Lung (tissue), 12 donors: ENCODE results near the gene HOATZ. TPM values are rescaled to one million over a fixed set of nuclear protein-coding genes. Genes with fewer than 3 reads are reported as not detected.
A peak's percentile ranks its signal among the peaks of the same experiment; 100 is the strongest.

Experiments used
- ATAC-seq: fragments of 200-7000 bp; cut with Tn5 transposase; one replicate; pipeline ENCODE4 v1.9.1; 2020; ENCODE audit warnings: moderate number of reproducible peaks; ENCODE audit not compliant: insufficient read depth, low FRiP score
- DNase-seq, 3 donors: peaks; one replicate each; pipeline ENCODE4 v3.0.0-alpha.2; 2013 to 2017
- H3K27ac ChIP-seq, 2 donors: one replicate each; pipeline ENCODE4 v1.5.1; 2013; ENCODE audit warnings: mild to moderate bottlenecking in 2 of 2, moderate library complexity in 2 of 2, control low read depth in 1 of 2, inconsistent platforms in 1 of 2, low read depth in 1 of 2, low read length in 1 of 2
- H3K27me3 ChIP-seq, 3 donors: one replicate each; pipeline ENCODE4 v1.5.1; 2013; ENCODE audit warnings: low read length in 2 of 3; ENCODE audit not compliant: control insufficient read depth in 3 of 3, insufficient read depth in 3 of 3
- H3K36me3 ChIP-seq, 4 donors: one replicate each; pipeline ENCODE4 v1.5.1; 2013; ENCODE audit warnings: low read length in 4 of 4, mild to moderate bottlenecking in 1 of 4, moderate library complexity in 1 of 4; ENCODE audit not compliant: control insufficient read depth in 4 of 4, insufficient read depth in 4 of 4
- H3K4me1 ChIP-seq, 5 donors: one replicate each; pipeline ENCODE4 v1.5.1; 2013; ENCODE audit warnings: low read length in 5 of 5, mild to moderate bottlenecking in 2 of 5, moderate library complexity in 1 of 5; ENCODE audit not compliant: control insufficient read depth in 5 of 5, insufficient read depth in 5 of 5
- H3K4me3 ChIP-seq: one replicate; pipeline ENCODE4 v1.5.1; 2013; ENCODE audit warnings: mild to moderate bottlenecking, control low read depth, moderate library complexity
- H3K9ac ChIP-seq, 2 donors: one replicate each; pipeline ENCODE4 v1.5.1; 2013; ENCODE audit warnings: low read length in 2 of 2, control low read depth in 1 of 2; ENCODE audit not compliant: insufficient read depth in 1 of 2
- H3K9me3 ChIP-seq, 4 donors: one replicate each; pipeline ENCODE4 v1.5.1; 2013; ENCODE audit warnings: low read length in 3 of 4, mild to moderate bottlenecking in 1 of 4, moderate library complexity in 1 of 4; ENCODE audit not compliant: control insufficient read depth in 4 of 4, insufficient read depth in 3 of 4
- CTCF ChIP-seq: IDR thresholded peaks from 2 replicates; pipeline ENCODE4 v1.5.1; 2012; ENCODE audit warnings: mild to moderate bottlenecking; ENCODE audit errors: control extremely low read depth, extremely low read depth
- WGBS, 2 donors: extraction: QIAGEN DNeasy Blood & Tissue Kit; methylation state at CpG; one replicate each; pipeline ENCODE4 v1.1.7; 2013; 5-methylcytosine and 5-hydroxymethylcytosine counted together
- polyA plus RNA-seq, 2 donors: library from polyadenylated mRNA; stranded (reverse); fragments of 200-250 nt; gene quantifications; one replicate each; pipeline ENCODE4 v1.2.1, GENCODE V29; 2013
- total RNA-seq, 2 donors: library from RNA; depleted of rRNA in 1 of 2; stranded (reverse); fragments of >200 nt in 1 of 2; gene quantifications; one replicate each; pipeline ENCODE4 v1.2.1, GENCODE V29; 2014 to 2021
- donor health status: control.
- donor health status: control.
- donor health status: Bipolar disorder and iron deficiency.
- donor health status: healthy.
- donor health status: DM: yes; HTN: yes; CAD: no.

The HOATZ gene
- total and polyA plus RNA-seq, 4 donors = 23.6 to 42.9 (median 29.0) TPM

GRCh38 chr11:111562692-111563389 lies 48.3 kb downstream of the HOATZ start:
- peaks cover 0 to 2% (median 0%) of the 10 kb centered on the region in 5 donors for H3K4me1 ChIP-seq
- ATAC-seq = no peak
- H3K27ac ChIP-seq = no peak overlapping the region
- no peaks in the 10 kb centered on the region for H3K9me3 ChIP-seq
- 83 to 90% methylated on average over 10 of the region's 10 CpGs for WGBS, 2 donors
- peaks cover 0 to 9% (median 0%) of the 10 kb centered on the region in 4 donors for H3K36me3 ChIP-seq
- no peak for TF ChIP-seq CTCF
- no peak overlapping the region for H3K4me3 ChIP-seq
- H3K27me3 ChIP-seq = no peaks in the 10 kb centered on the region
- H3K9ac ChIP-seq = no peak overlapping the region
- DNase-seq = no peak

- 70 to 71% methylated on average over 4 of the region's 4 CpGs for WGBS, 2 donors
- no peaks in the 10 kb centered on the region for H3K27me3 ChIP-seq
- H3K27ac ChIP-seq = no peak overlapping the region
- peak; percentile 88 for TF ChIP-seq CTCF
- ATAC-seq (no peak), DNase-seq (peak; percentile 81 to 89 (median 89))
- H3K9ac ChIP-seq = no peak overlapping the region
- peaks cover 0 to 4% (median 0%) of the 10 kb centered on the region in 4 donors for H3K36me3 ChIP-seq
- no peak overlapping the region for H3K4me3 ChIP-seq
- no peaks in the 10 kb centered on the region for H3K9me3 ChIP-seq
- H3K4me1 ChIP-seq = peaks cover 0 to 2% (median 0%) of the 10 kb centered on the region in 5 donors
Observed at GRCh38 chr11:111565114-111565720, 50.6 kb downstream of the HOATZ start.

- TF ChIP-seq CTCF = no peak
- no peak for DNase-seq
- 83 to 90% methylated on average over 7 of the region's 7 CpGs for WGBS, 2 donors
- H3K27me3 ChIP-seq = no peaks in the 10 kb centered on the region
- ATAC-seq = no peak
- no peaks in the 10 kb centered on the region for H3K9me3 ChIP-seq
- H3K27ac ChIP-seq = no peak overlapping the region
- no peaks in the 10 kb centered on the region for H3K36me3 ChIP-seq
- no peak overlapping the region for H3K9ac ChIP-seq
- H3K4me3 ChIP-seq = no peak overlapping the region
- H3K4me1 ChIP-seq = peaks cover 0 to 2% (median 0%) of the 10 kb centered on the region in 5 donors
Observed at GRCh38 chr11:111566324-111566723, 51.7 kb downstream of the HOATZ start.
